Measurements from ENCODE around the gene CCDC171. TPM values are rescaled to one million over a fixed set of nuclear protein-coding genes. Genes with fewer than 3 reads are reported as not detected.

The CCDC171 gene
- total RNA-seq, 2 experiments from 2014 or later = 0.49 to 1.1 TPM

DNA sequence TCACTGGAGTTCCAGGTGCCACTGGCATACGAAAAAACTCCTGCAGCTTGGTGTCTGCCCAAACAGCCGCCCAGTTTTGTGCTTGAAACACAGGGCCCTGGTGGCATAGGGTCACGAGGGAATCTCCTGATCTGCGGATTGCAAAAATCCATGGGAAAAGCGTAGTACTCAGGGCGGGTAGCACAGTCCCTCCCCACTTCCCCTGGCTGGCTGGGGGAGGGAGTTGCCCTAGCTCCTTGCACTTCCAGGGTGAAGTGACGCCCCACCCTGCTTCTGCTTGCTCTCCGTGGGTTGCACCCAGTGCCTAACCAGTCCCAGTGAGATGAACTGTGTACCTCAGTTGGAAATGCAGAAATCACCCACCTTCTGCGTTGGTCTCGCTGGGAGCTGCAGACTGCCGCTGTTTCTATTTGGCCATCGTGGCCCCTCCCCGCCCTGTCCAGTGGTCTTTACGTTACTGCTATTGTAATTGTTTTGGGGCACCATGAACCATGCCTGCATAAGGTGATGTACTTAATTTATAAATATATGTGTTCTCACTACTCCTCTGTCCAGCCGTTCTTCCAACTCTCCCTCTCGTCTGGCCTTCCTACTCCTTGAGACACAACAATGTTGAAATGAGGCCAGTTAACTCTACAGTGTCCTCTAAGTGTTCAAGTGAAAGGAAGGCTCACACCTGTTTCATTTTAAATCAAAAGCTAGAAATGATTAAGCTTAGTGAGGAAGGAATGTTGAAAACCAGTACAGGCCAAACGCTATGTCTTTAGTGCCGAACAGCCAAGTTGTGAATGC is 65.9 kb downstream of the CCDC171 start:
- CTCF ChIA-PET = no interaction called here
- no peak overlapping the region for H3K27ac Mint-ChIP-seq
- intact Hi-C loops (cut with DNase I, micrococcal nuclease) = no loop called here

GRCh38 chr9:15622318-15622971 is 69.6 kb downstream of the CCDC171 start:
- Histone ChIP-seq H3K36me3 (ENCODE audit: insufficient read depth, low read length) (no peaks in the 10 kb centered on the region), H3K27ac (ENCODE audit: low read depth in 1 of 2, low read length in 2 of 2) (no peak overlapping the region), H3K27me3 (ENCODE audit: control insufficient read depth in 1 of 2, insufficient read depth in 2 of 2, low read length in 2 of 2) (no peaks in the 10 kb centered on the region), H3K4me1 (ENCODE audit: insufficient read depth, low read length) (no peaks in the 10 kb centered on the region), H3K9me3 (ENCODE audit: control insufficient read depth in 1 of 2, insufficient read depth in 1 of 2, low read length in 2 of 2) (no peaks in the 10 kb centered on the region), H3K4me3 (ENCODE audit: low read length) (no peak overlapping the region)
- no peak for DNase-seq
- H3K4me1 Mint-ChIP-seq (ENCODE audit: low read depth) = no peaks in the 10 kb centered on the region
- H3K9me3 Mint-ChIP-seq = no peaks in the 10 kb centered on the region
- CTCF ChIA-PET = no interaction called here
- H3K27ac Mint-ChIP-seq = no peak overlapping the region
- no peaks in the 10 kb centered on the region for H3K36me3 Mint-ChIP-seq (ENCODE audit: low read depth)
- no peaks in the 10 kb centered on the region for H3K27me3 Mint-ChIP-seq
- H3K4me3 Mint-ChIP-seq = no peak overlapping the region
- TF ChIP-seq CTCF (IDR thresholded peaks at IDR 0.05) = no peak
- POLR2A ChIA-PET = no interaction called here
- no peak for ATAC-seq (ENCODE audit: poor library complexity)
- intact Hi-C loops (cut with DNase I, micrococcal nuclease) = no loop called here

More for the DNA sequence above, 65.9 kb downstream of the CCDC171 start:
- Mint-ChIP-seq H3K27me3 (no peaks in the 10 kb centered on the region), H3K4me3 (no peak overlapping the region), H3K9me3 (no peaks in the 10 kb centered on the region), H3K4me1 (ENCODE audit: low read depth) (no peaks in the 10 kb centered on the region), H3K36me3 (ENCODE audit: low read depth) (no peaks in the 10 kb centered on the region)
- no peaks in the 10 kb centered on the region for H3K4me1 ChIP-seq (ENCODE audit: insufficient read depth, low read length)
- H3K27me3 ChIP-seq (ENCODE audit: control insufficient read depth in 1 of 2, insufficient read depth in 2 of 2, low read length in 2 of 2) = no peaks in the 10 kb centered on the region
- H3K27ac ChIP-seq (ENCODE audit: low read depth in 1 of 2, low read length in 2 of 2) = no peak overlapping the region
- POLR2A ChIA-PET = no interaction called here
- no peaks in the 10 kb centered on the region for H3K36me3 ChIP-seq (ENCODE audit: insufficient read depth, low read length)
- H3K4me3 ChIP-seq (ENCODE audit: low read length) = no peak overlapping the region
- no peak for DNase-seq
- TF ChIP-seq CTCF (IDR thresholded peaks at IDR 0.05) = no peak
- no peaks in the 10 kb centered on the region for H3K9me3 ChIP-seq (ENCODE audit: control insufficient read depth in 1 of 2, insufficient read depth in 1 of 2, low read length in 2 of 2)
- ATAC-seq (ENCODE audit: poor library complexity) = no peak

DNA sequence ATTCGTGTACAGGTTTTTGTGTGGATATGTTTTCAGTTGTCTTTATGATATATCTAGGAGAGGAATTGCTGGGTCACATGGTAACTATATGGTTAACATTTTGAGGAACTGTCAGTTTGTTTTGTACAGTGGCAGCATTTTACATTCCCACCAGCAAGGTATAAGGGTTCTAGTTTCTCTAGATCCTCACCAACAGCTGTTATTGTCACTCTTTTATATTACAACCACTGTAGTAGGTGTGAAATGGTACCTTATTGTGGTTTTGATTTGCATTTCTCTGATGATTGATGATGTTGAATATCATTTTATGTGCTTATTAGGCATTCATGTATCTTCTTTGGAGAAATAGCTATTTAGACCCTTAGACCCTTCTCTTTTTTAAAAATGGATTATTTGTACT is 82.9 kb downstream of the CCDC171 start:
- CTCF ChIA-PET = no interaction called here

More for the DNA sequence above, 82.9 kb downstream of the CCDC171 start:
- H3K4me3 ChIP-seq (ENCODE audit: low read length) = no peak overlapping the region
- no peaks in the 10 kb centered on the region for H3K36me3 ChIP-seq (ENCODE audit: insufficient read depth, low read length)
- no peaks in the 10 kb centered on the region for H3K9me3 Mint-ChIP-seq
- no peak for ATAC-seq (ENCODE audit: poor library complexity)
- H3K9me3 ChIP-seq (ENCODE audit: control insufficient read depth in 1 of 2, insufficient read depth in 1 of 2, low read length in 2 of 2) = no peaks in the 10 kb centered on the region
- DNase-seq = no peak
- H3K4me1 ChIP-seq (ENCODE audit: insufficient read depth, low read length) = no peaks in the 10 kb centered on the region
- no peak overlapping the region for H3K27ac ChIP-seq (ENCODE audit: low read depth in 1 of 2, low read length in 2 of 2)
- TF ChIP-seq CTCF (IDR thresholded peaks at IDR 0.05) = no peak
- H3K4me1 Mint-ChIP-seq (ENCODE audit: low read depth) = no peaks in the 10 kb centered on the region
- no peaks in the 10 kb centered on the region for H3K27me3 Mint-ChIP-seq
- no peak overlapping the region for H3K27ac Mint-ChIP-seq
- no peaks in the 10 kb centered on the region for H3K27me3 ChIP-seq (ENCODE audit: control insufficient read depth in 1 of 2, insufficient read depth in 2 of 2, low read length in 2 of 2)
- no peaks in the 10 kb centered on the region for H3K36me3 Mint-ChIP-seq (ENCODE audit: low read depth)
- POLR2A ChIA-PET = no interaction called here
- intact Hi-C loops (cut with DNase I, micrococcal nuclease) = no loop called here
- H3K4me3 Mint-ChIP-seq = no peak overlapping the region
